Measurements from ENCODE around the gene CNN3.

DNA sequence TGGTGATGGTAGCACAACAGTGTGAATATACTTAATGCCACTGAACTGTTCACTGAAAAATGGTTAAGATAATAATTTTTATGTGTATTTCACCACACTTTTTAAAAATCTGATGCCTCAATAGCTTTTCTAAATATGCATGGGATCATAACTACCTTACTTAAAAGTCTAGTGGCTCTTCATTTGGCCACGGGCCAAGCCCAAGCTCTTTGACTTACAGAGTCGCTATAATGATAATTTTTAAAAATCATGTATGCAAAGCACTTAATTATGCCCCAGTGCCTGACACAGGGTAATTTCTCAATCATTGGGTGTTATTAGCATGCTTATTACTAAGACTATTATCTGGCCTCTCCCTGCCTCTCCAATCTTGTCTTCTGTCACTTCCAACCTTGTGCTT, 7.6 kb upstream of the CNN3 start:
- TF ChIP-seq, protein P1, sequence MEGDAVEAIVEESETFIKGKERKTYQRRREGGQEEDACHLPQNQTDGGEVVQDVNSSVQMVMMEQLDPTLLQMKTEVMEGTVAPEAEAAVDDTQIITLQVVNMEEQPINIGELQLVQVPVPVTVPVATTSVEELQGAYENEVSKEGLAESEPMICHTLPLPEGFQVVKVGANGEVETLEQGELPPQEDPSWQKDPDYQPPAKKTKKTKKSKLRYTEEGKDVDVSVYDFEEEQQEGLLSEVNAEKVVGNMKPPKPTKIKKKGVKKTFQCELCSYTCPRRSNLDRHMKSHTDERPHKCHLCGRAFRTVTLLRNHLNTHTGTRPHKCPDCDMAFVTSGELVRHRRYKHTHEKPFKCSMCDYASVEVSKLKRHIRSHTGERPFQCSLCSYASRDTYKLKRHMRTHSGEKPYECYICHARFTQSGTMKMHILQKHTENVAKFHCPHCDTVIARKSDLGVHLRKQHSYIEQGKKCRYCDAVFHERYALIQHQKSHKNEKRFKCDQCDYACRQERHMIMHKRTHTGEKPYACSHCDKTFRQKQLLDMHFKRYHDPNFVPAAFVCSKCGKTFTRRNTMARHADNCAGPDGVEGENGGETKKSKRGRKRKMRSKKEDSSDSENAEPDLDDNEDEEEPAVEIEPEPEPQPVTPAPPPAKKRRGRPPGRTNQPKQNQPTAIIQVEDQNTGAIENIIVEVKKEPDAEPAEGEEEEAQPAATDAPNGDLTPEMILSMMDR (IDR thresholded peaks at IDR 0.05) = no peak
- no peak for TF ChIP-seq POLR2A (IDR thresholded peaks at IDR 0.05)

Data from body of pancreas (tissue), 4 donors.